ENCODE data around the gene TNIP2.

DNA sequence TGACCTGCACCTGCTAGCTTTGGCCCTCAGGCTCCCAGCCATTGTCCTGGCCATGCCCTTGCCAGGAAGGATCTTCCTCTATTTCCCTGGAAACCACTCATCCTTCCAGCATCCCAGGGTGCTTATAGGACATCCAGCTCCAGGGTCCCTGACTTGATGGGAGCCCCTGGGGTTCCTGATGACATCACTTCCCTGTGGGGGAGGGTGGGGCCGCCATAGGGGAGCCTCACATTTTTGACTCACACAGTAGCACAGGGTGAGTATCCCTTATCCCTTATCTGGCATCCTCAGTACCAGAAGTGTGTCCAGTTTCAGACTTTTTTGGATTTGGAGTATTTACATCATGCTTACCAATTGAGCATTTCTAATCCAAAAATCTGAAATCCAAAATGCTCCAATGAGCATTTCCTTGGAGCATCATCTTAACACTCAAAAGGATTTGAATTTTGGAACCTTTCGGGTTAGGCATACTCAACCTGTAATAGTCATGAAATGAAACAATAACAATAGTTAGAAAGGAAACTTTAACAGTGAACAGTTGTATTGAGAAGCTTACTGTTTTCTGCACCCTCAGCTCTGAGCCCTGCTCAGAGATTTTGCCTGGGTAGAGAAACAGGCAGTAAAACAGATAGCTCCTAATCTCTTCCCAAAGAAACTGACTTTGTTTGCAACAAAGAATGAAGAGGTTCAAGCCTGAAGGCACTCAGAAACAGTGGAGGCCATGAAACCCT lies 22.1 kb downstream of the TNIP2 start:
- TF ChIP-seq, protein P1, sequence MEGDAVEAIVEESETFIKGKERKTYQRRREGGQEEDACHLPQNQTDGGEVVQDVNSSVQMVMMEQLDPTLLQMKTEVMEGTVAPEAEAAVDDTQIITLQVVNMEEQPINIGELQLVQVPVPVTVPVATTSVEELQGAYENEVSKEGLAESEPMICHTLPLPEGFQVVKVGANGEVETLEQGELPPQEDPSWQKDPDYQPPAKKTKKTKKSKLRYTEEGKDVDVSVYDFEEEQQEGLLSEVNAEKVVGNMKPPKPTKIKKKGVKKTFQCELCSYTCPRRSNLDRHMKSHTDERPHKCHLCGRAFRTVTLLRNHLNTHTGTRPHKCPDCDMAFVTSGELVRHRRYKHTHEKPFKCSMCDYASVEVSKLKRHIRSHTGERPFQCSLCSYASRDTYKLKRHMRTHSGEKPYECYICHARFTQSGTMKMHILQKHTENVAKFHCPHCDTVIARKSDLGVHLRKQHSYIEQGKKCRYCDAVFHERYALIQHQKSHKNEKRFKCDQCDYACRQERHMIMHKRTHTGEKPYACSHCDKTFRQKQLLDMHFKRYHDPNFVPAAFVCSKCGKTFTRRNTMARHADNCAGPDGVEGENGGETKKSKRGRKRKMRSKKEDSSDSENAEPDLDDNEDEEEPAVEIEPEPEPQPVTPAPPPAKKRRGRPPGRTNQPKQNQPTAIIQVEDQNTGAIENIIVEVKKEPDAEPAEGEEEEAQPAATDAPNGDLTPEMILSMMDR (IDR thresholded peaks at IDR 0.05) = no peak
- no peak for TF ChIP-seq POLR2A (IDR thresholded peaks at IDR 0.05)

All from lower leg skin (tissue), 3 donors.